ENCODE results near the gene GPR157.

- TF ChIP-seq CTCF (IDR thresholded peaks at IDR 0.05; ENCODE audit: low read depth, low read length) (no peak), EZH2phosphoT487 (IDR thresholded peaks at IDR 0.05; ENCODE audit: low read depth) (no peak)
Observed at GRCh38 chr1:9108056-9108665, 20.7 kb downstream of the GPR157 start.
